ENCODE results near the gene RMI1. TPM values are rescaled to one million over a fixed set of nuclear protein-coding genes. Genes with fewer than 3 reads are reported as not detected.

Gene RMI1
- total and polyA plus RNA-seq, 10 of the 15 experiments (the other 5 are each of a cell fraction or from before 2014, with no cell fraction given) = 3.6 to 34.1 (median 16.1) TPM

DNA sequence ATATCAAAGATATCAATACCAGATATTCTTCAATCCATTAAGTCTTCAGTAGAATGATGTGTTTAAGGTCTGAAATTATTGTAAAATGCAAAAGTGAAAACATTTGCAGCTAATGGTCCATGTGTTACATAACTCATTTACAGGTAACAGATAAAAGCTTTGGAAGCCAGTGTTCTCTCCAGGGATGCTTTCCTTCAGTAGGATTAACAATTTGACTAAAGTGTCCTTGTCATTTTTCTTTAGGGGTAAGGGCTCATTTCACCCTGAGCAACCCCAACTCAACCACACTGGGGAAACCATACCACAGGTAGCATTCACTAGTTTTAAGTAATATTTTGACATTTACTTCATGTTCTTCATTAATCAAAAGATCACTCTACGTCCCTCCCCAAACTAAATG is 13.5 kb upstream of the RMI1 start (continued):
- TF ChIP-seq ZNF687 (IDR thresholded peaks at IDR 0.05) (no peak), HDAC6 (IDR thresholded peaks at IDR 0.05; ENCODE audit: unreplicated experiment) (no peak), SKIL (IDR thresholded peaks at IDR 0.05; ENCODE audit: low read depth, poor library complexity, severe bottlenecking) (no peak), ESRRA (IDR thresholded peaks at IDR 0.05; ENCODE audit: low read length) (no peak), CREM (IDR thresholded peaks at IDR 0.05; ENCODE audit: low read depth) (no peak), RAD21 (IDR thresholded peaks at IDR 0.05; ENCODE audit: insufficient read depth, low read depth, low read length) (no peak)
- TF ChIP-seq, protein P1, sequence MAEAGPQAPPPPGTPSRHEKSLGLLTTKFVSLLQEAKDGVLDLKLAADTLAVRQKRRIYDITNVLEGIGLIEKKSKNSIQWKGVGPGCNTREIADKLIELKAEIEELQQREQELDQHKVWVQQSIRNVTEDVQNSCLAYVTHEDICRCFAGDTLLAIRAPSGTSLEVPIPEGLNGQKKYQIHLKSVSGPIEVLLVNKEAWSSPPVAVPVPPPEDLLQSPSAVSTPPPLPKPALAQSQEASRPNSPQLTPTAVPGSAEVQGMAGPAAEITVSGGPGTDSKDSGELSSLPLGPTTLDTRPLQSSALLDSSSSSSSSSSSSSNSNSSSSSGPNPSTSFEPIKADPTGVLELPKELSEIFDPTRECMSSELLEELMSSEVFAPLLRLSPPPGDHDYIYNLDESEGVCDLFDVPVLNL (IDR thresholded peaks at IDR 0.05; ENCODE audit: low read depth, low read length) = no peak
